GM18498 (cell line): Measurements from ENCODE around the gene ZSCAN1.
"Not testable (repeated sequence)": the region's sequence is repeated elsewhere in the genome, so short reads cannot be mapped to it uniquely, and the experiment has no call there.

Source experiments
- ATAC-seq: cut with Tn5 transposase; IDR thresholded peaks from one replicate; pipeline ENCODE4 v1.9.1; 2021; ENCODE audit warnings: mild to moderate bottlenecking, moderate library complexity; ENCODE audit not compliant: unreplicated experiment

The ZSCAN1 gene

GRCh38 chr19:58033741-58034476 lies at the start of gene ZSCAN1:
Gene ZSCAN1 (plus strand): TSS chr19:58034025. CDS start chr19:58037837, 3,812 bp downstream.
- ATAC-seq = no peak

GRCh38 chr19:57992841-57993240 lies 41.0 kb upstream of the ZSCAN1 start:
- no peak for ATAC-seq

GRCh38 chr19:58000677-58001076 lies 33.1 kb upstream of the ZSCAN1 start:
- no peak for ATAC-seq

- peak; percentile 16 for ATAC-seq
These were observed 31.9 kb upstream of the ZSCAN1 start for GRCh38 chr19:58001895-58002369.

- peak; percentile 98 for ATAC-seq
These were observed 31.2 kb upstream of the ZSCAN1 start, which contains the start of gene ZNF606 for GRCh38 chr19:58002384-58003173. Gene ZNF606 (minus strand): TSS chr19:58002820. CDS start chr19:58001319, 1,501 bp downstream.

- no peak for ATAC-seq
These were observed 30.5 kb upstream of the ZSCAN1 start for GRCh38 chr19:58003174-58003828.

- no peak for ATAC-seq
These were observed 26.5 kb upstream of the ZSCAN1 start for GRCh38 chr19:58007285-58007684.

- ATAC-seq = not testable (repeated sequence)
These were observed 24.9 kb upstream of the ZSCAN1 start for GRCh38 chr19:58008877-58009276.

GRCh38 chr19:58009301-58009665 lies 24.5 kb upstream of the ZSCAN1 start:
- ATAC-seq = no peak

- ATAC-seq = no peak
These were observed 24.0 kb upstream of the ZSCAN1 start for GRCh38 chr19:58009666-58010301.

GRCh38 chr19:58010507-58010906 lies 23.3 kb upstream of the ZSCAN1 start:
- no peak for ATAC-seq

- no peak for ATAC-seq
These were observed 19.7 kb upstream of the ZSCAN1 start for GRCh38 chr19:58014141-58014540.

GRCh38 chr19:58020129-58020528 lies 13.7 kb upstream of the ZSCAN1 start:
- ATAC-seq = no peak

- no peak for ATAC-seq
These were observed 12.1 kb upstream of the ZSCAN1 start for GRCh38 chr19:58021541-58022282.

- ATAC-seq = no peak
These were observed 11.6 kb upstream of the ZSCAN1 start for GRCh38 chr19:58022283-58022660.

- ATAC-seq = no peak
These were observed 9.2 kb upstream of the ZSCAN1 start for GRCh38 chr19:58024661-58025060.

- no peak for ATAC-seq
These were observed 610 bp downstream of the ZSCAN1 start for GRCh38 chr19:58034477-58034793.

- ATAC-seq = no peak
These were observed 2.0 kb downstream of the ZSCAN1 start for GRCh38 chr19:58035863-58036262.

- ATAC-seq = no peak
These were observed 4.3 kb downstream of the ZSCAN1 start for GRCh38 chr19:58037927-58038687.
